H7 (cell line): Measurements from ENCODE around the gene DOK7. TPM values are rescaled to one million over a fixed set of nuclear protein-coding genes. Genes with fewer than 3 reads are reported as not detected.

Experiments
- DNase-seq: peaks from one replicate; pipeline ENCODE4 v3.0.0; 2012
- H3K27me3 ChIP-seq: 2 replicates; pipeline ENCODE4 v1.6.0; 2011; ENCODE audit warnings: mild to moderate bottlenecking, low read length; ENCODE audit not compliant: control insufficient read depth, insufficient read depth
- H3K36me3 ChIP-seq: replicated peaks from 2 replicates; pipeline ENCODE4 v1.5.1; 2011; ENCODE audit warnings: low read length; ENCODE audit not compliant: control insufficient read depth, insufficient read depth
- H3K4me3 ChIP-seq: 2 replicates; pipeline ENCODE4 v1.5.1; 2011; ENCODE audit warnings: low read depth, mild to moderate bottlenecking, control low read depth, low read length, moderate library complexity; ENCODE audit not compliant: insufficient read depth
- total RNA-seq: library from RNA; depleted of rRNA; stranded (reverse); fragments of >200 nt; shearing (Covaris generic); gene quantifications from 2 replicates; pipeline ENCODE4 v1.2.3, GENCODE V29; 2014

Gene DOK7
- total RNA-seq, 1 experiment from 2014 or later: 0.73 TPM

GRCh38 chr4:3477750-3478430 is 14.8 kb downstream of the DOK7 start:
- peak; percentile 77 for DNase-seq
- peaks cover 2% of the 10 kb centered on the region; the same call in 1 of the 2 replicates for H3K27me3 ChIP-seq
- H3K36me3 ChIP-seq: no peaks in the 10 kb centered on the region
- H3K4me3 ChIP-seq: no peak overlapping the region

GRCh38 chr4:3478446-3479357 is 15.6 kb downstream of the DOK7 start:
- no peaks in the 10 kb centered on the region for H3K36me3 ChIP-seq
- no peak overlapping the region for H3K4me3 ChIP-seq
- no peak for DNase-seq
- H3K27me3 ChIP-seq: peaks cover 2% of the 10 kb centered on the region; the same call in 1 of the 2 replicates

GRCh38 chr4:3479358-3480101 is 16.4 kb downstream of the DOK7 start:
- no peak for DNase-seq
- peaks cover 2% of the 10 kb centered on the region; the same call in 1 of the 2 replicates for H3K27me3 ChIP-seq
- H3K4me3 ChIP-seq: no peak overlapping the region
- H3K36me3 ChIP-seq: no peaks in the 10 kb centered on the region

- peaks cover 3% of the 10 kb centered on the region for H3K27me3 ChIP-seq
- no peaks in the 10 kb centered on the region for H3K36me3 ChIP-seq
- DNase-seq: peak; percentile 97
- H3K4me3 ChIP-seq: peak overlapping the region; percentile 1; the same call in 1 of the 2 replicates
Observed at GRCh38 chr4:3480528-3481112, 17.5 kb downstream of the DOK7 start.

GRCh38 chr4:3481113-3481531 is 18.0 kb downstream of the DOK7 start:
- Histone ChIP-seq H3K36me3 (no peaks in the 10 kb centered on the region), H3K27me3 (peaks cover 3% of the 10 kb centered on the region), H3K4me3 (no peak overlapping the region)
- DNase-seq: peak; percentile 88

GRCh38 chr4:3481783-3482393 is 18.8 kb downstream of the DOK7 start:
- no peak for DNase-seq
- Histone ChIP-seq H3K4me3 (no peak overlapping the region), H3K27me3 (peaks cover 3% of the 10 kb centered on the region), H3K36me3 (no peaks in the 10 kb centered on the region)

- no peak for DNase-seq
- no peak overlapping the region for H3K4me3 ChIP-seq
- H3K27me3 ChIP-seq: peaks cover 4% of the 10 kb centered on the region
- no peaks in the 10 kb centered on the region for H3K36me3 ChIP-seq
Observed at GRCh38 chr4:3482707-3483106, 19.6 kb downstream of the DOK7 start.

- no peak for DNase-seq
- Histone ChIP-seq H3K36me3 (no peaks in the 10 kb centered on the region), H3K27me3 (peaks cover 10% of the 10 kb centered on the region), H3K4me3 (no peak overlapping the region)
Observed at GRCh38 chr4:3483471-3483921, 20.4 kb downstream of the DOK7 start.

GRCh38 chr4:3484057-3484973 is 21.2 kb downstream of the DOK7 start:
- Histone ChIP-seq H3K36me3 (no peaks in the 10 kb centered on the region), H3K4me3 (no peak overlapping the region), H3K27me3 (peaks cover 11% of the 10 kb centered on the region)
- no peak for DNase-seq

GRCh38 chr4:3485011-3485791 is 22.1 kb downstream of the DOK7 start:
- no peaks in the 10 kb centered on the region for H3K36me3 ChIP-seq
- DNase-seq: no peak
- H3K4me3 ChIP-seq: no peak overlapping the region
- peaks cover 14% of the 10 kb centered on the region for H3K27me3 ChIP-seq

GRCh38 chr4:3485886-3486540 is 22.9 kb downstream of the DOK7 start:
- Histone ChIP-seq H3K27me3 (peaks cover 16% of the 10 kb centered on the region), H3K36me3 (no peaks in the 10 kb centered on the region), H3K4me3 (no peak overlapping the region)
- DNase-seq: no peak
